ENCODE data around the gene GMPPB. TPM values are rescaled to one million over a fixed set of nuclear protein-coding genes. Genes with fewer than 3 reads are reported as not detected.
"Not testable (repeated sequence)": the region's sequence is repeated elsewhere in the genome, so short reads cannot be mapped to it uniquely, and the experiment has no call there.

GMPPB gene
- total RNA-seq, 1 donor from 2014 or later = 47.2 TPM

DNA sequence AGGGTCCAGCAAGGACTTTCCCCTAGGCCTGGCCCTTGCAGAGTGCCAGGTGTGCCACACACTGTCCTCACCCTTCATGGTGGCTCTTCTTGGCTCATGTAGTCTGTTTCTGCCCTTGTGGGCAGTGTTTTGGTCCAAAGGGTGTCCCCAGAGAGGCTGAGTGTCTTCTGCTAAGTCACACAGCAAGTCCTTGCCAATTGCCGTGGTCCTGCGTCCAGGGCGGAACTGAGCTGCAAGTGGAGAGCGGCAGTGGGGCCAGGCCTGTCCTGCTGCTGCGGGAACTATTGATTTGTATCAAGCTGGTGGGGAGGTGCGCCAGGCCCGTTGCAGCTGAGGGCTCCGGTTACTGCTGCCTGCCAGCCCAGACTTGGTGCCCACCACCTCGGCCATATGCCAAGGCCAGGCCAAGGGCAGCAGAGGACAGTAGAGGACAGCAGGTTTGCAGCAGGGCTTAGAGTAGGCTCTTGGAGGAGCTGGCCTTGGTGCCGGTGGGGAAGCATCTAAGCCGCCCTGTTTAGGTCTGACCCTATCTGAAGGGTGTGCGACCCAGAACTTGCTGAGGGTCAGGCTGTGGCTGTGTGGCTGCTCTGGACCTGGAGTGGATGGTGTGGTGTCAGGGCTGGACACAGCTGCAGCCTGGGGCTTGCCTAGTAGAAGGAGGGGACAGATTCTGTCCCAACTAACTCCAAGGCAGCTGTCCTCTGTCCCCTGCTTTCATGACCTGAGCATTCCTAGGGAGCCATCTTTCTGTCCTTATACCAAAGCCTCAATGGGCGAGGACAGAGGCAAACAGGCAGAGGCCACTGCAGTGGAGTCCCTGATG is 8.8 kb downstream of the GMPPB start:
- DNase-seq (ENCODE audit: low spot score) = no peak

DNA sequence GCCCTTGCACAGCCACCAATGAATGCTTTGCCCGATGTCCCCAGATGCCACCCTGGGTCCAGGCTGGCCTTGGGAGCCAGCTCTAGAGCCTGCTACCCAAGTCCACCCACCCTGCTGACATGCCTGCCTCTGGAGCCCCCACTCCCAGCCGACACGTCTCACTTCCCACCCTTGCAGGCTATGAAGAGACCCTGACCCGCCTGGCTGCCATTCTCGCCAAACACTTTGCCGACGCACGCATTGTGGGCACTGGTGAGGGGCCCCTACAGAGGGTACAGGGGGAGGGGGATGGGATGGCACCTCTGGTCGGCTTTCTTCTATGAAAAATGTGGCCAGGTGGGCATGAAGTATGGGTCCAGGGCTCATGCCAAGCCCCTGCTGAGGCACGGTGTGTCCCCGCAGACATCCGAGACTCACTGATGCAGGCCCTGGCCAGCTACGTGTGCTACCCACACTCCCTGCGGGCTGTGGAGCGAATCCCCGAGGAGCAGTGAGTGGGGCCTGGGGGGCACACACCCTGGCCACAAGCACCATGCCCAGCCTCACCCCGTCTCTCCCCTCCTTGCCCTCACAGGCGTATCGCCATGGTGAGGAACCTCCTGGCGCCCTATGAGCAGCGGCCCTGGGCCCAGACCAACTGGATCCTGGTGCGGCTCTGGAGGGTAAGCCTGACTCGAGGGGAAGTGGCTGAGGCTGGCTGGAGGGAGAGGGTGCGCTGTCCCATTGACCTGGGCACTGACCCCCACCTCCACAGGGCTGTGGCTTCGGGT is 10.2 kb downstream of the GMPPB start:
- no peak for DNase-seq (ENCODE audit: low spot score)

DNA sequence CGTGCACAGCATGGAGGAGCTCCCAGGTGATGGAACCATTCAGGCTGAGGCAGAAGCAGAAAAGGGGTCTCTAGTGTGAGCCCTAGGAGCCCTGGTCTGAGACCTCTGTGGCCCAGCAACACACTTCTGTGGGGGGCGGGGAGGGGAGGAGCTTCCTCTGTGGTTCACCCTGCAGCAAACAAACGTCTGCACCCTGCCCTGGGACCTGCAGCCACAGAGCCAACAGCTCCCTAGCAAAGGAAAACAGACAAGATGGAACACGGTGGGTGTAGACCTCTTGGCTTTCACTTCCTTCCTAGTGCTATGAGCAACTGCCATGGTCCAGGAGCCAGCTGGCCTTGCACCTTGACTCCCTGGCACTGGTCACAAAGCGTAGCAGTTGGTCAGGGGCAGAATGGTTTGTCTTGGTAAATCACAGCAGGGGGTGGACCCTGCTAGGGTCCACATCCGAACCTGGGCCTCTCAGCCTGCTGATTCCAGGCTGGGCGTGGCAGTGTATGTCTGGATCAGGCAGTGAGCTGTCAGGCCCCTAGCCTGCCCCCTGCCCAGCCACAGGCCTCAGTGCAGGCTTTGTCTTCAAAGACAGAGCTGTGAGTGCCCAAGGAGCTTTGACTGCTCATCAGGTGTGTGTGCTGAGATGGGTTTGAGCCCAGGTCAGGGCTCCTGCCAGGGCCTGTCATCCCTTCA is 11.0 kb downstream of the GMPPB start:
- DNase-seq (ENCODE audit: low spot score) = no peak

DNA sequence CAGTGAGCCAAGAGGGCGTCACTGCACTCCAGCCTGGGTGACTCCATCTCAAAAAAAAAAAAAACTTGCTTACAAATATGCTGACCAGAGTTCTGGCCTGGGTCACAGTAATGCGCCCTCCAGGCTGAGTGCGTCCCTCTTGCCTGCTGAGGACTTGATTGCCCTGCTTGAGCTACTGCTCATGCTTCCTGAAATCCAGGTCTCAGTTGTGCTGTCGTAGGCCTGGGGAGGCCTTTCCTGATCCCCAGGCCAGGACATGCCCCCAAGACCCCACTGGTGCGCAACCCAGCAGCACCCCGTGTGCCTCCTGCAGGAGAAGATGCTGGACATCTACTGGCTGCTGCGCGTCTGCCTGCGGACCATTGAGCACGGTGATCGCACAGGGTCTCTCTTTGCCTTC is 11.6 kb downstream of the GMPPB start:
- DNase-seq (ENCODE audit: low spot score) = no peak

DNA sequence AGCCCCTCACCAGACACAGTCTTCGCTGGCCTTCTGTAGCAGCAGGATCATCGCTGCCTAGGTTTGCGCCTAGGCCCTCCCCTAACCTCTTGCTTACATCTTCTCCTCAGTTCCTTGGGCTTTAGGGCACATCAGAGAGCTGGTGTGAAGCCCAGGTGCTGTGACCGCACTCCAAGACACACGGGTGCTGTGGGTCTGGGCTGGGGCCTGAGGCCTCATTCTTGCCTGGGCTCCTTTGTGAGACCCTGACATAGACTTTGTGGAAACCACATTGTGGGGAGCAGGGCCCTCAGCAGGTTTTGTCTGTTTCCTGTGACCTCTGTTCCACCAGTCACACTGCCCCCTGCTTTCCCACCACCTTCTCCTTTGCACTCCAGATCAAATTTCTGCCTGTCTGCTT is 12.3 kb downstream of the GMPPB start:
- DNase-seq (ENCODE audit: low spot score) = no peak

DNA sequence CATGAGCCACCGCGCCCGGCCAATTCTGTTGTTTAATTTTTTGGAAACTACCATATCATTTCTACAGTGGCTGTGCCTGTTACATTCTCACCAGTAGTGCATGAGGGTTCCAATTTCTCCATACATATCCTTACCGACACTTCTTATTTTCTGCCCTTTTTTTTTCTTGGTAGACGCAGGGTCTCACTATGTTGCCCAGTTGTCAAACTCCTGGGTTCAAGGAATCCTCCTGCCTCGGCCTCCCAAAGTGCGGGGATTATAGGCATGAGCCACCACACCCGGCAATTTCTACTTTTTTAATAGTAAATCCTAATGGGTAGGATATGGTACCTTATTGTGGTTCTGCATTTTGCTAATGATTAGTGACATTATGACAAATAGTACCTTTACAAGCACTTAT is 13.9 kb downstream of the GMPPB start:
- DNase-seq (ENCODE audit: low spot score) = no peak

DNA sequence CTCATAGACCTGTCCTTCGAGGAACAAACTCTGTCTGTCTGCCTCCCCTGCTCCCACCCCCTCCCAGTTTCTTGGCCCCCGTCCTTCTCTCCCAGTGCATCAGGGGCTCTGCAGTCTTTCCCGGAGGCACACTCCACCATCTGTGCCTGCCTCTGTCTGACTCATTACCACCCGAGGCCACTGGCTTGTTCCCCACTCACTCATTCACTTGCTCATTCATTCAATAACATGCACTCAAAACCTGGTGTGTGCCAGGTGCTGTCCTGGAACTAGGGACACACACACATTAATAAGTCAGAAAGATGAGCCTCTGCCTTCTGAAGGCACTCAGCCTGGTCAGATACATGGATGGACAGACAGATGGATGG is 16.7 kb downstream of the GMPPB start:
- no peak for DNase-seq (ENCODE audit: low spot score)

DNA sequence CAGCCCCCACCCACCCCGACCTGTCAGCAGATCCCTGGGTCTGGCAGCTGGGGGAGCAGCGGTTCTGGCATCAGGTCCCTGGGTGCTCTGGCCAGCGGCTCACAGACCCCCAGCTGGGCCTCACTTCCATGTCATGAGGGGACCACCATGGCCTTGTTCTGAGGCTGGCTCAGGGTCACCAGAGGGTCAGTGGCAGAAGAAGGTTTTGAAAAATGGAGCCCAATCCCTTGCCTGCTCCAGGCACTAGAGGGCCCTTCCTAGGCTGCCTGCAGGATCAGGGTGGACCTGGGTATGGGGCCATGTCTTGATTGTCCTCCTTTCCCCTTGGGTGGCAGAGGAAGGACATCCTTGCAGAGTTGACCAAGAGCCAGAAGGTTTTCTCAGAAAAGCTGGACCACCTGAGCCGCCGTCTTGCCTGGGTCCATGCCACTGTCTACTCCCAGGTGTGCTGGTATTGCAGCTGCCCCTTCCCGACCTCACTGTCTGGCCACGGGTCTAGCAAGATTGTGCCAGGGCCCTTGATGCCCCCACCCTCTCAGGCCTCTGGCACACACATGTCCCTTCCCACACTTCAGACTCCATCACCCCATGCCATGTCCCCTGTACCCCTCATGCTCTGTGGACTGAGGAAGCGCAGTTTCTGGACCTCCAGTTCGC is 17.2 kb downstream of the GMPPB start:
- no peak for DNase-seq (ENCODE audit: low spot score)

DNA sequence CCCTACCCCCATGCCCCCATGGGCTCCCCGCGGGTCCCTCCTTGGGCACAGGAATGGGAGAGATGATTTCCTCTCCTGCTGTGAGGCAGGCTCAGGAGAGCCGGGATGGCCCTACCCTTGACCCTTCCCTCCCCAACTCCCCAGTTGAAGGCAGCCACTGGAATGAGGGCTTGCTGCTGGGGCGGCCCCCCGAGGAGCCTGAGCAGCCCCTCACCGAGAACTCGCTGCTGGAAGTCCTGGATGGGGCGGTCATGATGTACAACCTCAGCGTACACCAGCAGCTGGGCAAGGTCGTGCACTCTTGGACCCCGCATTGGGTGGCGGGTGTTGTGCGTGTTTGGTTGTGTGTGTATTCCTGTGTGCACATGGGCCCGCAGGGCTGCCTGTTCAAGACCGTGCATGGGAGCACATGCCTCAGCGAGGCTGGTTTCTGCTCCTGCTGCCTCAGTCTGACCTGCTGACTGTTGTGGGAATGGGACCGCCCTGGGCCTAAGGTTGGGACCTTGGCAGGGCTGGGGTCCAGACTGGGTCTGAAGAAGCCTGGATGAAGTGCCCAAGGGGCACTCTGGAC is 18.3 kb downstream of the GMPPB start:
- no peak for DNase-seq (ENCODE audit: low spot score)

DNA sequence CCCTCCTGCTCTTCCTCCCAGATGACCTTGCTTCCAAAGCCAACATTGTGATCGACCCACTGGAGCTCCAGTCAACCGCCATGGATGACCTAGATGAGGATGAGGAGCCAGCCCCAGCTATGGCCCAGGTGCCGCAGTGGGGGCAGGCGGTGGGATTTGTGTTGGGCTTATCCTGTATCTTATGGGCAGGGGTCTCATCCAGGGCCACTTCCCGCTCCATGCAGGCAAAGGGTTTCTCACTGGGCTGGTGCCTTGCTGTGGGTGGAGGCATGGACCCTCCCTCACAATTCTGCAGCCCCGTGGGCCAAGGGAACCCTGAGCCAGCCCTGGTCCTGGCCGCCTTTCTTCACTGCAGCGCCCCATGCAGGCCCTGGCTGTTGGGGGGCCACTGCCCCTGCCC is 19.1 kb downstream of the GMPPB start:
- DNase-seq (ENCODE audit: low spot score) = no peak

DNA sequence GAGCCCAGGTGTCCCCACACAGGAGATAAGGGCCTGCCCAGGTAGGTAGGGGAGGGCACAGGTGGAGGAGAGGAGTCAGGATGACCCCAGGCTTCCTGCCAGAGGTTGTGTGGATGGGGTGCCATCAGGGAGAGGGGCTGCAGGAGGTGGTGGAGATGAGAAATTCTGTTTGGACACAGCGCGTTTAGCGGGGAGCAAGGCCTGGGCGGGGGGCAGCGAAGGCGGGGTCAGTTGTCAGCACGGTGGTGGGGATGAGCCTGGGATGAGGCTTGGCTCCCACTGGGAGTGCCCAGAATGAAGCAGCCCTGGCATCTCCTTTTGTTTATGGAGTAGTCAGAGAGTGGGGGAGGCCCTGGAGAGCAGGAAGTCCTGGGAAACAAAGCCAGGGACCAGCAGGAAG is 19.8 kb downstream of the GMPPB start:
- no peak for DNase-seq (ENCODE audit: low spot score)

DNA sequence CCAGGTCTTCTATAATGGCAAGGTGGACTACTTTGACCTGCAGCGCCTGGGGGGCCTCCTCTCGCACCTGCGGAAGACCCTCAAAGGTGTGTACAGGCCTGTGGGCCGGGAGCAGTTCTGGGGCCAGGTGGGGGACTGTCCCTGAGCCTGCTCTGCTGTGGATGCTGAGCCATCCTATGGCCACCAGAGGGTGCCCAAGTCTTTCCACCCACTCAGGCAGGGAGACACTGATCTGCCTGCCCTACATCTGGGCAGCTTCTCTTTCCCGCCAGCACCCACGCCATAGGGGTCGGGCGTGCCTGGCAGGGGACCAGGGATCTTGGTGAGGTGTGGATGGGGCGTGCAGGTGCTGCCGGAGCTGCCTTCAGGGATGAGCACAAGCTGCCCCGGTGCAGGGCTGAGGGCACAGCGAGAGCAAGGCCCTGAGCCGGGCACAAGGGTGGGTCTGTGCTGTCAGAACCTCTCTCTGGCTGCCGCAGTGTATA is 20.3 kb downstream of the GMPPB start:
- no peak for DNase-seq (ENCODE audit: low spot score)

DNA sequence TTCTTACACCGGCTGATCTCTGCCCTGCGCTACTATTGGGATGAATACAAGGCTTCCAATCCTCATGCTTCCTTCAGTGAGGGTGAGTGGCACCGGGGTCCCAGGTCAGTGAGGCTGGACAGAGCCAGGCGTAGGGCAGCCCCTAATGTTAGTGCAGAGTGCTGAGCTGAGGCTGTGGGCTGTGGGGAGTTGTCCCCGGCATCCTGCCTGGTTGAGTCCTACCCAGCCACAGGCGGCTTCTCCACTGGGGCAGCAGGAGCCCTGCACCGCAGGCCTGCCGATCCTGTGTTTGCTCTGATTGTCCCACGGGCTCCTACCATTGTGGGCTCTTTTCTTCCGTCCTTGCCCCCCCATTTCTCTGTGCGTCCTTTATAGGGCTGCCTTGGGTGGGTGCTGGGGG is 21.1 kb downstream of the GMPPB start:
- DNase-seq (ENCODE audit: low spot score) = no peak

DNA sequence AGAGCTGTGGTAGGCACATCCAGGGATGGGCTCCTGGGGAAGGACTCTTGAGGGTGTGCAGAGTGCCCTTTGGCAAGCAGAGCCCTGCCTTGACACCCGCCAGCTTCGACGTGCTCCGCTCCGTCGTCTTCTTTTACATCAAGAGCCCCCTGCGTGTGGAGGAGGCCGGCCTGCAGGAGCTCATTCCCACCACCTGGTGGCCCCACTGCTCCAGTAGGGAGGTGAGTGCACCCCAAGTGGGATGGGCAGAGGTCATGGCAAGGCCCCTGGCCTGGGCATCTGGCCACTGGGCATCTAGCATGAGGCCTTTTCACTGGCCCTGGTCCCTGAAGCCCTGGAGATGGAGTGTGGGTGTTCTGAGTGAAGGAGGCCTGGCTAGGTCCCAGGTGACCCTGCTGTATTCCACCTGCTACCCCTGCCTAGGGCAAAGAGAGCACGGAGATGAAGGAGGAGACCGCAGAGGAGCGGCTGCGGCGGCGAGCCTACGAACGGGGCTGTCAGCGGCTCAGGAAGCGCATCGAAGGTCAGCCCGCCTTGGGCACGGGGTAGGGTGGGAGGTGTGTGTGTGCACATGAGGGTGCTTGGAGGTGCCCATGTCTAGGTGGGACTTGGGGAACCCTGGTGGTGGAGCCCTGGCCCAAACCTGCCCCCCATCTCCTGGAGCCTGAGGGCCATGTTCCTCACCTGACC is 22.2 kb downstream of the GMPPB start:
- no peak for DNase-seq (ENCODE audit: low spot score)

DNA sequence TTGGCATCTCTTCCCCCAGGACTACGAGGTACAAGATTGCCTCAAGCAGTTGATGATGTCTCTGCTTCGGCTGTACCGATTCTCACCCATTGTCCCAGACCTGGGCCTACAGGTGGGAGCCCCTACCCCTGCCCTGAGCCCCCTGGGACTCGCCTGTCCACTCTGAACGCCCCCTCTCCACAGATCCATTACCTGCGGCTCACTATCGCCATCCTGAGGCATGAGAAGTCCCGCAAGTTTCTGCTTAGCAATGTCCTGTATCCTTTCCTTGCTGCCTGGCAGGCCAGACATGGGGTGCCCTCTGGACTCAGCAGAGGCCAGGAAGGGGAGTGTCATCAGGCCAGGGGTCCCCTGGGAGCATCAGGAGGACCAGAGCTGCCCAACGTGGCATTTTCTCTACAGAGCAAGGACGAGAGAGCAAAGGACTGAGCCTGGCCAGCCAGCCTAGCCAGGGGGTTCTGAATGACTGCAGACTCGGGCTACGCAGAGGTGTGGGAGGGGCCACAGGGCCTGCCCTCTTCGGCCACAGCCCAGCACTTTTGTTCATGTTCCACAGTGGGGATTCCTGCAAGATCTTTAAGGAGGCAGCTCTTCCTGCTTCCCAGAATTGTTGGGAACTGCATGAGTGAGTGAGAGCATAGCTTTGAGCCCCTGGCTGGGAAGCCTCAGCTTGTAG is 23.2 kb downstream of the GMPPB start:
- no peak for DNase-seq (ENCODE audit: low spot score)

DNA sequence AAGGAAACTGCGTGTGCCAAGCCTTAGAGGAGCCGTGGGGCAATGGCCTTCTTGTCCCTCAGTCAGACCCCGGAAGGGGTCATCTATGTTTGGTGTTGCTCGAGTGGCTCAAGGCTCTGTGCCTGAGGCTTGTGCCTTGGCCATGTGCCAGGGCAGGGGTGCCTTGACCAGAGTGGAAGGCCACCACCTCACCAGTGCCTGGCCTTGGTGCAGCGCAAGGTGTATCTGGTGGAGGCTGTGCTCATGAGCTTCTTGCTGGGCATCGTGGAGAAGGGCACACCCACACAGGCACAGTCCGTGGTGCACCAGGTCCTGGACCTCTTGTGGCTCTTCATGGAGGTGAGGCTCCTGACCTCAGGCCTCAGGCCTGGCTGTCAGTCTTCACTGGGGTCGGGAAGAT is 23.7 kb downstream of the GMPPB start:
- DNase-seq (ENCODE audit: low spot score) = no peak

DNA sequence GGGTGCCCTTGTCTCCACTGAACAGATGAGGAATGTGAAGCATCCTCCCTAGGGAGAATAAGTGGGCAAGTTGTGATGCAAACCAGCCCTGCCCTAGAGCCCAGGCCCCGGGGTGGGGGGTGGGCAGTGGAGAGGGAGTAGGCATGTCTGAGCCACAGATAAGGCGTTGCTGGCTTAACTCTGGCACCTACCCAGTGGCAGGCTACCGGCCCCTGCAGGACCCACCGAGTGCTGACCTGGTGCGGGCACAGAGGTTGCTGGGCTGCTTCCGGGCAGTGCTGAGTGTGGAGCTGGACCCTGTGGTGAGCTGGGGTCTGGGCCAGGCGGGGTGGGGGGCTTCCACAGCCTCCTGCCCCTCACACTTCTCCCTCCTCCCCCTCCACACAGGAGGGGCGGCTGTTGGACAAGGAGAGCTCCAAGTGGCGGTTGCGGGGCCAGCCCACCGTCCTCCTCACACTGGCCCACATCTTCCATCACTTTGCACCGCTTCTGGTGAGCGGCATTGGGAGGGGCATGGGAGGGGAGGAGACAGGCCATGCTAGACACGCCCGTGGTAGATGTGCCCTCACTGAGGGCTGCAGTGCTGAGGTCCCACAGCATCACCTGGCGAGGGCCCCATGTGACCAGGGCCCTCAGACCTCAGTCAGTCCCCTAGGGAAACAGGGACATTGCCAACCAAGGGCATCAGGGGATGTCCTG is 24.3 kb downstream of the GMPPB start:
- DNase-seq (ENCODE audit: low spot score) = no peak

DNA sequence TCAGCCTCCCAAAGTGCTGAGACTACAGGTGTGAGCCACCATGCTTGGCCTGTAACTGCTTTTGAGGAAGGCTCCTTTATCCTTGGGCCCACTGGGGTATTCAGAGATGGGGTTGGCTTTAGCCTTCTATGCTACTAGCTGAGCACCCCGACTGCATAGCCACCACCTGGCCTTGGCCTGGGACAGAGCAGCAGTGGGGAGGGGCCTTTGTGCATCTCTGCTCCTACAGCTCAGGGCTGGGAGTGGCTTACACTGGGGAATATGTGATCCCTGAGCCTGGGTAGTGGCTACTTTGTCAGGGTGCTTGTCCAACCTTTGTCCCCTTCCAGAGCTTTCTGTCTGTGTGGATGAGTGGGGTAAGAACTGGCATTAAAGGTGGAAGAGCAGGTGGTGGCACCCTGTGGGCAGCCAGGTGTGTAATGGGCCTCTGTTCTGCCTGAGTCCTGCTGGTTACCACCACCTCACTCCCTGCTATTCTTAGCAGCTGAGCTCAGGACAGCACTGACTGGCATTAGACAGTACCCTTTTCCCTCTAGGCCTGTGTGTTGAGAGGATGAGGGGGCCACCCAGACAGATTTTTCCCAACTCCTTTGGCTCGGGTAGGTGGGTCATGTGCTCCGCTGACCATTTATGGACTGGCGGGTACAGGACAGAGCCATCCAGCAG is 28.3 kb downstream of the GMPPB start:
- not testable (repeated sequence) for DNase-seq (ENCODE audit: low spot score)

DNA sequence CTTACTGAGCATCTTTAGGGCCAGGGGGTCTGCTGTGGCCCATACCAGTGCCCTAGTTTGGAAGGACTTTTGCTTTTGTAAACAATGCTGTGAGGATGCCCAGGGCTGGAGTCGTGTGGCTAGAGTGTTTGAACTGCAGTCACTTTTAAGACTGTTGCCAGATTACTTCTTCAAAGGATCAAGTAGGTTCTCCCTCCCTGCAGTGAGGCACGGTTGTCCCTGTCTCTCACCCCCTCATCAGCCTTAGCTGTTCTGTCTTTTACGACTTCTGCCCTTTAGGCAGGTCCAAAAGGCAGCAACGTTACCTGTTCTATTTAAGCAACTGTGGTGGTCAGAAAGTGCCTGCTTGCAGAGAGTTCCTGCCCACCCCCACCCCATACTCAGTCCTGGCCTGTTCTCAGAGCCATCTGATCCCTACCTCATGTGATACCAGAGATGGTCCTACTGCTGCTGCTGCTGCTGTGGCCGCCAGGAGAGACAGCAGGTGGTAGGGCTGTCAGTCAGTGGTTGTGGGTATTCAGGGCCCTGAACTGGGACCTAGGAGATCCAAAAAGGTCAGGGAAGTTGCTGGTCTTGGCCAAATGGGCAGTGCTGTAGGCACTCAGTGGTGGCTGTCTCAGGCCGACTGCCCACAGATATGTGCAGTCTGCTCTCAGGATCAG is 29.2 kb downstream of the GMPPB start:
- not testable (repeated sequence) for DNase-seq (ENCODE audit: low spot score)

All from ureter (tissue), 1 donor.